Activated T-cell treated with anti-CD3 and anti-CD28 coated beads, Interleukin-2, amount 50 U/mL, for 4 hours (primary cell): ENCODE data around the gene PRAME. TPM values are rescaled to one million over a fixed set of nuclear protein-coding genes. Genes with fewer than 3 reads are reported as not detected.

Experiments
- ATAC-seq, 2 donors: fragments of 200-7000 bp; cut with Tn5 transposase; one replicate each; pipeline ENCODE4 v1.10.0; 2021
- DNase-seq: peaks from one replicate; pipeline ENCODE4 v3.0.0-alpha.2; 2020
- H3K27me3 Mint-ChIP-seq: one replicate; pipeline ENCODE4 v1.8.0; 2021; ENCODE audit warnings: low read depth, mixed read lengths
- H3K36me3 Mint-ChIP-seq: one replicate; pipeline ENCODE4 v1.8.0; 2022; ENCODE audit warnings: mixed read lengths; ENCODE audit not compliant: insufficient read depth
- H3K4me1 Mint-ChIP-seq: one replicate; pipeline ENCODE4 v1.8.0; 2021; ENCODE audit warnings: low read depth, mixed read lengths
- H3K4me3 Mint-ChIP-seq: one replicate; pipeline ENCODE4 v1.8.0; 2021; ENCODE audit warnings: mild to moderate bottlenecking, moderate library complexity, mixed read lengths
- H3K9me3 Mint-ChIP-seq: one replicate; pipeline ENCODE4 v1.8.0; 2021; ENCODE audit warnings: mixed read lengths
- total RNA-seq, 3 donors: library from RNA; stranded (reverse); gene quantifications; one replicate each; pipeline ENCODE4 v1.2.1, GENCODE V29; 2021

PRAME gene
- total RNA-seq, 3 donors from 2014 or later, result 0.95 to 1.3 (median 1.2) TPM

GRCh38 chr22:22571429-22571828 lies 12.4 kb upstream of the PRAME start:
- Mint-ChIP-seq H3K9me3 (no peaks in the 10 kb centered on the region), H3K4me1 (no peaks in the 10 kb centered on the region), H3K36me3 (no peaks in the 10 kb centered on the region), H3K4me3 (no peak overlapping the region), H3K27me3 (peaks cover 35% of the 10 kb centered on the region)
- DNase-seq (no peak), ATAC-seq (no peak)

- Mint-ChIP-seq H3K36me3 (no peaks in the 10 kb centered on the region), H3K27me3 (peaks cover 32% of the 10 kb centered on the region)
Measured at GRCh38 chr22:22569218-22569617, 10.2 kb upstream of the PRAME start.

GRCh38 chr22:22565981-22566380 lies 6.9 kb upstream of the PRAME start:
- Mint-ChIP-seq H3K36me3 (no peaks in the 10 kb centered on the region), H3K4me1 (no peaks in the 10 kb centered on the region), H3K27me3 (peaks cover 22% of the 10 kb centered on the region), H3K9me3 (no peaks in the 10 kb centered on the region), H3K4me3 (no peak overlapping the region)
- DNase-seq, result no peak
- ATAC-seq, result no peak

More at GRCh38 chr22:22569218-22569617, 10.2 kb upstream of the PRAME start:
- H3K9me3 Mint-ChIP-seq, result no peaks in the 10 kb centered on the region
- DNase-seq (no peak), ATAC-seq (no peak)
- no peaks in the 10 kb centered on the region for H3K4me1 Mint-ChIP-seq
- H3K4me3 Mint-ChIP-seq, result no peak overlapping the region

GRCh38 chr22:22558071-22558971 lies 744 bp downstream of the PRAME start:
- Mint-ChIP-seq H3K4me1 (peaks cover 4% of the 10 kb centered on the region), H3K9me3 (no peaks in the 10 kb centered on the region), H3K27me3 (no peaks in the 10 kb centered on the region), H3K4me3 (no peak overlapping the region), H3K36me3 (no peaks in the 10 kb centered on the region)
- ATAC-seq (no peak), DNase-seq (no peak)

- peaks cover 4% of the 10 kb centered on the region for H3K4me1 Mint-ChIP-seq
- H3K4me3 Mint-ChIP-seq, result no peak overlapping the region
- no peaks in the 10 kb centered on the region for H3K36me3 Mint-ChIP-seq
- no peaks in the 10 kb centered on the region for H3K9me3 Mint-ChIP-seq
- H3K27me3 Mint-ChIP-seq, result no peaks in the 10 kb centered on the region
- ATAC-seq, result no peak
- no peak for DNase-seq
Measured at GRCh38 chr22:22556995-22557925, 1.8 kb downstream of the PRAME start.

- DNase-seq, result no peak
- ATAC-seq, result no peak
- Mint-ChIP-seq H3K36me3 (no peaks in the 10 kb centered on the region), H3K4me1 (peaks cover 4% of the 10 kb centered on the region), H3K9me3 (no peaks in the 10 kb centered on the region), H3K27me3 (no peaks in the 10 kb centered on the region), H3K4me3 (no peak overlapping the region)
Measured at GRCh38 chr22:22556578-22556977, 2.5 kb downstream of the PRAME start.

- Mint-ChIP-seq H3K4me3 (no peak overlapping the region), H3K36me3 (no peaks in the 10 kb centered on the region), H3K9me3 (no peaks in the 10 kb centered on the region), H3K4me1 (peaks cover 4% of the 10 kb centered on the region), H3K27me3 (no peaks in the 10 kb centered on the region)
- ATAC-seq (no peak), DNase-seq (no peak)
Measured at GRCh38 chr22:22555596-22555995, 3.5 kb downstream of the PRAME start.

- no peaks in the 10 kb centered on the region for H3K27me3 Mint-ChIP-seq
- ATAC-seq, result no peak
- no peaks in the 10 kb centered on the region for H3K9me3 Mint-ChIP-seq
- H3K4me1 Mint-ChIP-seq, result peaks cover 4% of the 10 kb centered on the region
- DNase-seq, result no peak
- H3K36me3 Mint-ChIP-seq, result no peaks in the 10 kb centered on the region
- no peak overlapping the region for H3K4me3 Mint-ChIP-seq
Measured at GRCh38 chr22:22554587-22555284, 4.3 kb downstream of the PRAME start.

GRCh38 chr22:22553735-22554586 lies 5.1 kb downstream of the PRAME start:
- H3K4me3 Mint-ChIP-seq, result no peak overlapping the region
- no peak for ATAC-seq
- DNase-seq, result no peak
- H3K4me1 Mint-ChIP-seq, result peaks cover 1% of the 10 kb centered on the region
- H3K27me3 Mint-ChIP-seq, result no peaks in the 10 kb centered on the region
- no peaks in the 10 kb centered on the region for H3K36me3 Mint-ChIP-seq
- H3K9me3 Mint-ChIP-seq, result no peaks in the 10 kb centered on the region

- no peak for ATAC-seq
- no peak for DNase-seq
- no peaks in the 10 kb centered on the region for H3K9me3 Mint-ChIP-seq
- no peaks in the 10 kb centered on the region for H3K4me1 Mint-ChIP-seq
- no peaks in the 10 kb centered on the region for H3K27me3 Mint-ChIP-seq
- no peaks in the 10 kb centered on the region for H3K36me3 Mint-ChIP-seq
- H3K4me3 Mint-ChIP-seq, result no peak overlapping the region
Measured at GRCh38 chr22:22553141-22553540, 5.9 kb downstream of the PRAME start.

- Mint-ChIP-seq H3K4me1 (no peaks in the 10 kb centered on the region), H3K27me3 (no peaks in the 10 kb centered on the region), H3K4me3 (no peak overlapping the region), H3K9me3 (no peaks in the 10 kb centered on the region), H3K36me3 (no peaks in the 10 kb centered on the region)
- DNase-seq (no peak), ATAC-seq (no peak)
Measured at GRCh38 chr22:22552630-22553029, 6.4 kb downstream of the PRAME start.

- ATAC-seq (no peak), DNase-seq (no peak)
- peaks cover 1% of the 10 kb centered on the region for H3K27me3 Mint-ChIP-seq
- no peaks in the 10 kb centered on the region for H3K4me1 Mint-ChIP-seq
- no peaks in the 10 kb centered on the region for H3K36me3 Mint-ChIP-seq
- no peaks in the 10 kb centered on the region for H3K9me3 Mint-ChIP-seq
- no peak overlapping the region for H3K4me3 Mint-ChIP-seq
Measured at GRCh38 chr22:22550789-22551434, 8.2 kb downstream of the PRAME start.

GRCh38 chr22:22548910-22549309 lies 10.2 kb downstream of the PRAME start:
- DNase-seq, result no peak
- Mint-ChIP-seq H3K9me3 (no peaks in the 10 kb centered on the region), H3K4me3 (no peak overlapping the region), H3K36me3 (no peaks in the 10 kb centered on the region), H3K27me3 (peaks cover 1% of the 10 kb centered on the region), H3K4me1 (no peaks in the 10 kb centered on the region)
- no peak for ATAC-seq
